Tibial nerve (tissue), 4 donors: Measurements from ENCODE around the gene KRT82. TPM values are rescaled to one million over a fixed set of nuclear protein-coding genes. Genes with fewer than 3 reads are reported as not detected.

Experiments used
- DNase-seq, 2 donors: peaks; one replicate each; pipeline ENCODE4 v3.0.0-alpha.2; 2019; ENCODE audit warnings: low spot score in 2 of 2
- H3K27ac ChIP-seq, 4 donors: fragments of 200-600 bp; sonication (generic) in 3 of 4; one replicate each; pipeline ENCODE4 v1.5.1; 2017 to 2019; ENCODE audit warnings: mild to moderate bottlenecking in 1 of 4
- H3K27me3 ChIP-seq, 2 donors: fragments of 200-600 bp; sonication (generic) in 1 of 2; one replicate each; pipeline versions ENCODE4 v1.5.1 to v1.6.0; 2017 to 2019
- H3K36me3 ChIP-seq, 3 donors: fragments of 200-600 bp; sonication (generic); one replicate each; pipeline ENCODE4 v1.5.1; 2018 to 2019
- H3K4me1 ChIP-seq, 4 donors: fragments of 200-600 bp; sonication (generic) in 3 of 4; one replicate each; pipeline ENCODE4 v1.5.1; 2017 to 2019
- H3K4me3 ChIP-seq, 4 donors: fragments of 200-600 bp; sonication (generic) in 3 of 4; one replicate each; pipeline ENCODE4 v1.5.1; 2017 to 2019; ENCODE audit warnings: mild to moderate bottlenecking in 1 of 4, moderate library complexity in 1 of 4
- H3K9me3 ChIP-seq, 4 donors: fragments of 200-600 bp; sonication (generic) in 3 of 4; one replicate each; pipeline ENCODE4 v1.5.1; 2017 to 2019
- EP300 ChIP-seq, 2 donors: sonication (generic); formaldehyde crosslinking; IDR thresholded peaks; one replicate each; pipeline ENCODE4 v1.6.1; 2017; ENCODE audit warnings: antibody characterized with exemption in 2 of 2, mild to moderate bottlenecking in 1 of 2
- POLR2A ChIP-seq, 2 donors: fragments of 450-650 bp; IDR thresholded peaks; one replicate each; pipeline ENCODE4 v1.6.1; 2017; ENCODE audit warnings: antibody characterized with exemption in 2 of 2, mild to moderate bottlenecking in 2 of 2, moderate library complexity in 2 of 2
- WGBS, 2 donors: methylation state at CpG; one replicate each; pipeline ENCODE4 v1.1.5; 2018; 5-methylcytosine and 5-hydroxymethylcytosine counted together
- total RNA-seq, 4 donors: library from RNA; depleted of rRNA; stranded (reverse); fragments of >200 nt; gene quantifications; one replicate each; pipeline ENCODE4 v1.1.0, GENCODE V29; 2016
- TF ChIP-seq, protein P1 (sequence below), 5 experiments: fragments of 200-600 bp in 3 of 5; fragments of 450-650 bp in 2 of 5; sonication (generic) in 3 of 5; IDR thresholded peaks; one replicate each; pipeline ENCODE4 v1.5.1; 2016 to 2019; ENCODE audit warnings: antibody characterized with exemption in 5 of 5, mild to moderate bottlenecking in 3 of 5, moderate library complexity in 2 of 5

The KRT82 gene
- total RNA-seq, 4 donors from 2014 or later, result not detected

DNA sequence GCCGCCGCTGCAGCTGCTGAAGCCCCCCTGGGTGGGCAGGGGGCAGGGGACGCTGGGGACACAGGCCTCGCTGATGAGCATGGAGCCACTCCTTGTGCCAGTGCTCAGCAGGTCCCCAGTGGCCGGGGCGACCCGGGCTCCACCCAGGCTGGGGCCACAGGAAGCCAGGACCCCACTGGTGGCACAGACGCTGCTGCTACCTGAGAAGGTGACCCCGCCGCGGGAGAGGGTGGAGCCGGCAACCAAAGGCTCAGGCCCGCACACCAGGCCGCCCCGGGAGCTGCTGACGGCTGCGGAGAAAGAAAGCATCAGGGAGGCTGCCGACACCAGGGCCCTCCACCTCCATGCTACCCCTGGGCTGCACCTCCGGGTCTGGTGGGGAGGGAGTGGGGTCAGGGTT lies 28.0 kb downstream of the KRT82 start:
- no peak for DNase-seq
- no peak for TF ChIP-seq EP300 (IDR thresholded peaks at IDR 0.05)
- TF ChIP-seq, protein P1, sequence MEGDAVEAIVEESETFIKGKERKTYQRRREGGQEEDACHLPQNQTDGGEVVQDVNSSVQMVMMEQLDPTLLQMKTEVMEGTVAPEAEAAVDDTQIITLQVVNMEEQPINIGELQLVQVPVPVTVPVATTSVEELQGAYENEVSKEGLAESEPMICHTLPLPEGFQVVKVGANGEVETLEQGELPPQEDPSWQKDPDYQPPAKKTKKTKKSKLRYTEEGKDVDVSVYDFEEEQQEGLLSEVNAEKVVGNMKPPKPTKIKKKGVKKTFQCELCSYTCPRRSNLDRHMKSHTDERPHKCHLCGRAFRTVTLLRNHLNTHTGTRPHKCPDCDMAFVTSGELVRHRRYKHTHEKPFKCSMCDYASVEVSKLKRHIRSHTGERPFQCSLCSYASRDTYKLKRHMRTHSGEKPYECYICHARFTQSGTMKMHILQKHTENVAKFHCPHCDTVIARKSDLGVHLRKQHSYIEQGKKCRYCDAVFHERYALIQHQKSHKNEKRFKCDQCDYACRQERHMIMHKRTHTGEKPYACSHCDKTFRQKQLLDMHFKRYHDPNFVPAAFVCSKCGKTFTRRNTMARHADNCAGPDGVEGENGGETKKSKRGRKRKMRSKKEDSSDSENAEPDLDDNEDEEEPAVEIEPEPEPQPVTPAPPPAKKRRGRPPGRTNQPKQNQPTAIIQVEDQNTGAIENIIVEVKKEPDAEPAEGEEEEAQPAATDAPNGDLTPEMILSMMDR (IDR thresholded peaks at IDR 0.05), result no peak
- no peak for TF ChIP-seq POLR2A (IDR thresholded peaks at IDR 0.05)
- Histone ChIP-seq H3K4me1 (no peaks in the 10 kb centered on the region), H3K27ac (no peak overlapping the region), H3K36me3 (no peaks in the 10 kb centered on the region), H3K4me3 (no peak overlapping the region), H3K9me3 (no peaks in the 10 kb centered on the region), H3K27me3 (no peaks in the 10 kb centered on the region)
- WGBS, 2 donors, result 66 to 92% methylated on average over 7 to 13 of the region's 19 CpGs

DNA sequence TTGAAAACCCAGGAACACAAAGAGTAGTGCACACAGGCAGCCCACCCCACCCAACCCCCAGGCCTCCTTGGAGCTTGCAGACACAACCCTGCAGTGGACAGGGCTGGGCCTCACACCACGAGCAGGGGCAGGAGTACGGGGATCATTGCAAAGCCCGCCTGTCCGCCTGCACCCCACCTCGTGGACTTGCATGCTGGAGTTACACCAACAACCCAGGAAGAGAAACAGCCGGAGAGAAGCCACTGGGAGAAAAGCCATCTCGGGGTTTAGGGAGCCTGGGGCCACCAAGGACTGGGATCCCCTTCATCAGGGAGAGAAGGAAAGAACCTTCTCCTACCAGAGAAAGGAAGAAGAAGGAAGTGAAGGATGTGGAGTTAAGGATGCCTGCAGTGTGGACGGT lies 28.9 kb downstream of the KRT82 start:
- Histone ChIP-seq H3K36me3 (no peaks in the 10 kb centered on the region), H3K4me1 (peaks cover 0 to 7% (median under 1%) of the 10 kb centered on the region in 4 donors), H3K9me3 (no peaks in the 10 kb centered on the region), H3K27ac (no peak overlapping the region), H3K4me3 (no peak overlapping the region), H3K27me3 (no peaks in the 10 kb centered on the region)
- DNase-seq, result no peak
- 88 to 90% methylated on average over 8 of the region's 8 CpGs for WGBS, 2 donors
- TF ChIP-seq, protein P1 (IDR thresholded peaks at IDR 0.05), result no peak
- TF ChIP-seq POLR2A (IDR thresholded peaks at IDR 0.05) (no peak), EP300 (IDR thresholded peaks at IDR 0.05) (no peak)

DNA sequence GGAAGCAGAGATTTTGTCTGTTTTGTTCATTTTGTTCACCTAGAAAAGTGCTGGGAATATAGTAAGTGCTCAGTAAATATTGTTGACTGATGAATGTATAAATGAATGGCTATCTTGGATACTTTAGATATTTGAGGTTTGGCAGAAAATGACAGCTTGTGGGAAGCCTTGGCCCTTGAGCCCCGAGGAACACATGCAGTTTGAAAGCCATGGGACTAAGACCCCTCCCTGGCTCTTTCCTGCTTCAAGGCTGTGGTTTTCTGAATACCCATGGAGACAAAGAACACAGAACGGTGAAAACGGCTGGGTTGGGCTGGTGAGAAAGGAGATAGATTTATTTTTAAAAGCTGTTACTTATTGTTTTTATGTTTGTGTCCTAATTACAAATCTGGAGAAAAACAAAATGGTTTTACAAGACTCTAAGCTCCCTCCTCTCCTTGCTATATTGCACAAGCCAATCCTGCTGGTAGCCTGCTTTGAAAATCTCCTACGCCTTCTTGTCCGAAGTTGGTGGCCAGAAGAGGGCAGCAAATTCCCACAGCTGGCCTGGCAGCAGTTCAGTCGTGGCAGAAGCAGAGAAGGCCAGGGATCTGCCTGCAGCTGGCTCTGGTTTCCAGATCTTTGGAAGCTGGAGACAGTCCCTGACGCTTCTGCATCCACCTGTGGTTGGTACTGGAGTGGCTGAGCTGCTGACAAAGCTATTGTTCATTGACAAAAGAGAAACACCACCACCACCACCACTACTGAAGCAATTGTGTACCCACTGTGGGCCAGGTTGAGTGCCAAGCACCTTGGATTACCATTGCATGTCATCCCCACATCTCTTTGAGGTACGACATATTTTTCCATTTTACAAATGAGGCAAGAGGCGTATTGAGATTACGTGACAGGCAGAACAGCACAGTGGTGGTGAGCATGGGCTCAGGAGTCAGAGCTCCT lies 33.6 kb downstream of the KRT82 start:
- H3K27ac ChIP-seq, result peak overlapping the region; percentile 8 to 89 (median 78)
- H3K36me3 ChIP-seq, result no peaks in the 10 kb centered on the region
- no peak overlapping the region for H3K4me3 ChIP-seq
- WGBS, 2 donors, result 37 to 38% methylated on average over 10 of the region's 10 CpGs
- peak; percentile 71 to 90 for DNase-seq
- TF ChIP-seq, protein P1 (IDR thresholded peaks at IDR 0.05), result peak; percentile 70 to 86 (median 77)
- TF ChIP-seq POLR2A (IDR thresholded peaks at IDR 0.05) (no peak), EP300 (IDR thresholded peaks at IDR 0.05) (peak in 1 of 2 donors; percentile 60)
- no peaks in the 10 kb centered on the region for H3K9me3 ChIP-seq
- H3K4me1 ChIP-seq, result peaks cover 0 to 30% (median 10%) of the 10 kb centered on the region in 4 donors
- peaks cover 0 to 3% of the 10 kb centered on the region in 2 donors for H3K27me3 ChIP-seq

DNA sequence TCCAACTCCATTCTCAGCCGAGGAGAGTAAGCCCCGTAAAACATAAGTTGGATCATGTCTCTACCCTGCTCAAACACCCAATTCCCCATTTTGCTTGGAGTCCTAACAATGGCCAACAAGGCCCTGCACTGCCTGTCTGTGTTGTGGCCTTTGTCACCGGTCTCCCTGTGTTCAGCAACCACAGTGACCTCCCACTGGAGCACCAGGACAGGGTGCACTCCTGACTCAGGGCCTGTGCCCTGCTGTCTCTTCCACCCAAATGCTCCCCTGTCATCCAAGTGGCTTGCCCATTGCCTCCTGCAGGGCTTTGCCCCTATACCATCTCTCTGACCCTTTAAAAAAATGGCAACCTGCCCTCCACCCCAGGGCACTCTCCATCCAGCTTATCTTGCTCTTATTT lies 34.4 kb downstream of the KRT82 start:
- Histone ChIP-seq H3K36me3 (no peaks in the 10 kb centered on the region), H3K4me1 (peaks cover 0 to 30% (median 10%) of the 10 kb centered on the region in 4 donors), H3K27ac (peak overlapping the region; percentile 9 to 89 (median 78)), H3K27me3 (peaks cover 0 to 3% of the 10 kb centered on the region in 2 donors), H3K9me3 (no peaks in the 10 kb centered on the region), H3K4me3 (no peak overlapping the region)
- DNase-seq, result no peak
- no peak for TF ChIP-seq EP300 (IDR thresholded peaks at IDR 0.05)
- TF ChIP-seq, protein P1 (IDR thresholded peaks at IDR 0.05), result no peak
- no peak for TF ChIP-seq POLR2A (IDR thresholded peaks at IDR 0.05)
- 39 to 63% methylated on average over 2 to 3 of the region's 3 CpGs for WGBS, 2 donors
